Skin of body (tissue), 2 donors: ENCODE data around the gene MISP3. TPM values are rescaled to one million over a fixed set of nuclear protein-coding genes. Genes with fewer than 3 reads are reported as not detected.
A peak's percentile ranks its signal among the peaks of the same experiment; 100 is the strongest.

Source experiments
- DNase-seq: peaks from one replicate; lab custom pipeline; 2025; lab: John Stamatoyannopoulos, UW
- total RNA-seq: library from RNA; depleted of rRNA; stranded (reverse); fragments of >200 nt; gene quantifications from one replicate; pipeline ENCODE4 v1.2.3, GENCODE V29; 2014

Gene MISP3
- total RNA-seq, 1 donor from 2014 or later = 0.89 TPM

- DNase-seq = no peak
Observed at GRCh38 chr19:14102102-14102696, 29.6 kb downstream of the MISP3 start.

DNA sequence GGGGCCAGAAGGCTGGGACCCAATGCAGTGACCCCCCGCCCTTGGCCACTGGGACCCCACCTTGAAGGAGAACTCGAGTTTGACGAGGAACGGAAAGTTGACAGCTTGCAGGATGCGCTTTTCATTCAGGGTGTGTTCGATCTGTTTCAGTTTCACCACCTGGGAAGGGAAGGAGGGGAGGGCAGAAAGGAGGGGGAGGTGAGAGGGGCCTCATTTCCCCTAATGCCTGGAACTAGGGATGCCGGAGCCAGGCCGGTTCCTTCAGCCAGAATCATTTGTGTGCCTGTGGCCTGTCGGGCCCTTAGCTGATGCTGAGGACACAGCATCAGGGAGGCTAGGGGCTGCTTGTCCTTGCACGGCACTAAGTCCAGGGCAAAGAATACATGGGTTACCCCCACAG is 30.2 kb downstream of the MISP3 start:
- no peak for DNase-seq

- DNase-seq = no peak
Observed at GRCh38 chr19:14103310-14103709, 30.7 kb downstream of the MISP3 start.

DNA sequence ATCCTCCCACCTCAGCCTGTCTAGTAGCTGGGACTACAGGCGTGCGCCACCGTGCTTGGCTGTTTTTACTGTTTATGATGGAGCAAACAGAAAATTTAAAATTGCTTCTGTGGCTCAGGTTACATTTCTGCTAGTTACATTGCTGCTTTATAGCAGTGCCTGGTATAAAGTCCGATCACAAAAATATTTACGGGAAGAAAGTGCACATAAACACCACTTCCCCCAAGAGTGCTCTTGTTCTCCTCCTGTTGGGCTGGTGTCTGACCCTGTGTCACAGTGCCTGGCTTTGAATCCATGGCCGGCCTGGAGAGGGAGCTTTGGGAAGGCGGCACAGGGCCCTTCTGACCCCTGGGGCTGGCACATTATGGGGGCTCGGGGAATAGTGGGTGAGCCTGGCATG is 33.1 kb downstream of the MISP3 start:
- no peak for DNase-seq

GRCh38 chr19:14106840-14107239 is 34.3 kb downstream of the MISP3 start:
- no peak for DNase-seq

- no peak for DNase-seq
Observed at GRCh38 chr19:14107581-14108461, 35.2 kb downstream of the MISP3 start.

DNA sequence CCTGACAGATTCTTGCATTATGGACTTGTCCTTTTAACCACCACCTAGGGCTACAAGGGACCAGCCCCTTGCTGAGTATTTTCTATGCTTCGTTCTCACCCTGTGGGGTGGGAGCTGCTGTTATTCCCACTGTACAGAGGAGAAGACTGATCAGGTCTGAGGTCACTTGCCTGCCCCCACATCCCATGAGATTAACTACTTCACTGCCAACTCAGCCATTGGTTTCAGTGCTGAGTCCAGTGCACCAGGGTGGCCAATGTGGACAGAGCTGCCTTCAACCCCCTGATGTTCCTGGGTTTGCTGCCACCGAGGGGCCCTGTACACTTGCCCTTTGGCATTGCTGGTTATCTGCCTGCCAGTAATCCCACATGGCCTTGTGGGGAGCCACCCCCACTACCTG is 38.1 kb downstream of the MISP3 start:
- DNase-seq = no peak

DNA sequence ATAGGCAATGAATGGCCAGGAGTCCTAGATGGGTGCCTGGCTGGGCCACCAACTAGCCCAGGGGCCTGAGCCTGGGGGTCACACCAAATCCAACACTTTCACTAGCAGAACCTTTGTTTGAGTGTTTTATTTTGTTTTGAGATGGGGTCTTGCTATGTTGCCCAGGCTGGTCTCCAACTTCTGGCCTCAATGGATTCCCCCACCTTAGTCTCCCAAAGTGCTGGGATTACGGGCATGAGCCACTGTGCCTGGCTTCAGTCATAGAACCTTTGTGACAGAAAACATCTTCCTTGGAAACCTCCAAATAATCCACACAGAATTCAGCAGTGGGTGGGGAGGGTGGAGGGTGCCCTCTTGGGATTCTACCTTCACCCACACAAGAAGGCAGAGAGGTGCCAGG is 38.9 kb downstream of the MISP3 start:
- DNase-seq = no peak

- DNase-seq = no peak
Observed at GRCh38 chr19:14112051-14112808, 39.6 kb downstream of the MISP3 start.

DNA sequence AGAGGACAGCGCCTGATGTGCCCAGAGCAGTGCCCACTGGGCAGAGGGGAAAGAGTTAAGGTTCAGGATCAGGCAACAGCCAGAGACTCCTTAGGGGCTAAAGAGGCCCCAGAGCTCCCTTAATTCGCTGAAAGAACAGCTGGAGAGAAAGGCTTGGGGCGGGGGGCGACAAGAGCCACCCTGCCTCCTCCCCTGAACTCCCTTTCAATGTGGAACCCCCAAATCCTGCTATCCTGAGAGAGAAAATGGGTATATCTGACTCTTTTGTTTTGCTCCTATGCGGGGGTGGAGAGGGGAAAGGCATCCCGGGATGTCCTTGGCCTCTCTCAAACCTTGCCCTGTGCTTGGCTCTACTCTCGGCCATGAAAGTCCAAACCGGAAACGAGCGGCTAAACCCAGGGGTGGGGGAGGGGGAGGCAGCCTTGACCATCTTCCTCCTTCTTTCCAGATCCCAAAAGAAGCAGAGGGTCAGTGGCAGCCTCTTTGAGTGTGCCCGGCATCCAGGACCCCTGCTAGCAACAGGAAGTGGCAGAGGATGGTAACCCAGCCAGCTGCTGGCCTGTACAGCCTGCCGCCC is 40.3 kb downstream of the MISP3 start:
- no peak for DNase-seq

- no peak for DNase-seq
Observed at GRCh38 chr19:14113762-14114414, 41.3 kb downstream of the MISP3 start.

DNA sequence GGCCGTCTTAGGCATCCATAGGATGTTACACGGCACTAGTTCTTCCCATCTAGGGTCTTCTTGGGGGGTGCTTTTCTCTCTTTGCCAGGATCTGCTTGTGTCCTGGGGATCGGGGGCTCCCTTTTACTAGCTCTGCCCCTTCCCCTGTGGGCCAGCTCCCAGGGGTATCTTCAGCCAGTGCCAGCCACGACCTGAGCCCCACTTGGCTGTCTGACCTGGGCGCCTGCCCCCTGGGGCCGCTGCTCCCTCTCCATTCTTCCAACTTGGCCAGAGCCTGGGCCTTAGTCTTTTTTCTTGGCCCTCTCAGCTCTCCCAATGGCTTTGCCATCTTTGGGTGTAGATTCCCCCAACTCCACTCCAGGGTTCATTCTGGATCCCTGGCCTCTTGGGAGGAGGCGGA is 41.9 kb downstream of the MISP3 start:
- DNase-seq = no peak

GRCh38 chr19:14114854-14115253 is 42.3 kb downstream of the MISP3 start:
- DNase-seq = no peak

DNA sequence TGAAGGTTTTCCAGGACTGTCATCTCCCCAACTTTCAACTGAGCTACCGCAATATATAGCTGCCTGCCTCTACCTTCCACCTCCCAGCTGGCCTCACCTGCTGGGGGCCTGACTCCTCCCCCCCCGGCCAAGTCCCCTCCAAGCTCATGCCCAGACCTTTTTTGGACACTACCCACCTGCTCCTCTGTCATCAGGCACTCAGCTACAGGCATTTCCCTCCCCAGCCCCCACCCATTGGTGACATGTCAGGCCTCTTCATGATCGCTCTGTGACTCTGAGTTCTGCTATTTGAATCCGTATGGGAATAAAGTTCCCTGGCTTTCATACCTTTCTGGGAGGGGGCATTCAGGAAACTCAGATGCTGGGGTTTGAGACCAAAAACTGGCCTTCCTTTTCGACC is 43.2 kb downstream of the MISP3 start:
- no peak for DNase-seq

GRCh38 chr19:14116525-14116917 is 43.9 kb downstream of the MISP3 start:
- no peak for DNase-seq

DNA sequence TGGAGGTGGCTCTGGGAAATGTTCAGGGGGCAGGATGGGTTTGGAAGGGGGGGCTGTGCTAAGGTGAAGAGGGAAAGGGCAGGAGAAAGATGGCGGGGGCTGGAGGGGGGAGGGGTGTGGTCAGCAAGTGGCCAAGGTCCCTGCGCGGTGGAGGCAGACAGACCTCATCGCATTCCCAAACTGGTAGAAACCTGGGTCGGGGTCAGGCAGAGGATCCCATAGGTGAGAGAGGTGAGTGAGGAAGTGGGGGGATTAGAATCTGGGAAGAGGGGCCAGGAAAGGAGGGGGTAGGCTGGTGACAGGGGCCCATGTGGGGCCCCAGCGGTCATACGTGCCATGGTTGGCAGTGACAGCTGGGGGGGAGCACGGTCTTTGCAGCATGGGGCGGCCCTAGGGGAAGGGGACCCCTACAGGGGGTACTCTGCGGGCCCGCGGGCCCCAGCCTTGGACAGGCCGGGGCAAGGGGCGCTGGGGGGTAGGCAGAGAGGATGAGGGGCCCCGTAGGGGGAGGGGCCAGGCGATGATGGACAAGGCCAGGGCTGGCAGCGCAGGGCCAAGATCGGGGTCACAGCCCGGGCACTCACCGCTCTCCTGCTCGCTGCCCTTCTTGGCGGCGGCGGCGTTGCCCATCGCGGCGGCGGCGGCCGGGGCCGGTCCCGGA is 44.5 kb downstream of the MISP3 start:
- no peak for DNase-seq

GRCh38 chr19:14117668-14118164 is 45.1 kb downstream of the MISP3 start, which contains the start of gene PRKACA:
Gene PRKACA, minus strand, starts transcription at chr19:14117762. Its CDS starts 215 bp downstream, at chr19:14117547.
- DNase-seq = peak; percentile 99

- peak; percentile 51 for DNase-seq
Observed at GRCh38 chr19:14118165-14119051, 45.8 kb downstream of the MISP3 start.

GRCh38 chr19:14119146-14119545 is 46.6 kb downstream of the MISP3 start:
- DNase-seq = no peak
